Measurements from ENCODE around the gene RPL6. TPM values are rescaled to one million over a fixed set of nuclear protein-coding genes. Genes with fewer than 3 reads are reported as not detected.

The RPL6 gene
- total and polyA plus RNA-seq, 4 donors, result 182 to 610 (median 522) TPM

DNA sequence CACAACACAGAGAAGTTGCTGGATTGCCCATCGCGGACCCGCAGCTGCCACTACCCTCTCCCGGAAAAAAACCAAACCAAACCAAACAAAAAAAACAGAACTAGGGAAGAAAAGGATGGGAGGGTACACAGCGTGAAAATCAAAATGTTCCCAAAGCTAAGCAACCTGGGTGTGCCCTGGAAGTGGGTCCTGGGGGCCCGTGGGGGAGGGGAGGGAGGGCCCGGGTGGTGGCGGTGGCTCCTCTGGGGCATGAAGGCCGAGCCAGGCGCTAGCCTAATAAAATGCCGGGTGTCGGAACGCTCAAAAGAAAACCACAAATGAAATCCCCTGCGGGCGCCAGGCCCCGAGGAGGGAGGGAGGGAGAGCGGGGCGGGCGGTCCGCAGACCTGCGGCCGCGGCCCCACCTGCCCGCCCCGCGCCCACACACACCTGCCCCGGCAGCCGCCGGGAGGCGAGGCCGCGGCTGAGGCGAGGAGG is 28.0 kb downstream of the RPL6 start:
- TF ChIP-seq TAF1 (conservative IDR thresholded peaks at IDR 0.05), result no peak
- TF ChIP-seq YY1 (IDR thresholded peaks at IDR 0.05), result no peak
- no peak for TF ChIP-seq GABPA (IDR thresholded peaks at IDR 0.05 in 1 of 2, conservative IDR thresholded peaks at IDR 0.05 in 1 of 2)
- TF ChIP-seq EGR1 (IDR thresholded peaks at IDR 0.05; ENCODE audit: low read depth in 2 of 2), result no peak
- no peak for TF ChIP-seq FOXA1 (IDR thresholded peaks at IDR 0.05)
- no peak for TF ChIP-seq NR2F2 (IDR thresholded peaks at IDR 0.05)
- TF ChIP-seq, protein P1, sequence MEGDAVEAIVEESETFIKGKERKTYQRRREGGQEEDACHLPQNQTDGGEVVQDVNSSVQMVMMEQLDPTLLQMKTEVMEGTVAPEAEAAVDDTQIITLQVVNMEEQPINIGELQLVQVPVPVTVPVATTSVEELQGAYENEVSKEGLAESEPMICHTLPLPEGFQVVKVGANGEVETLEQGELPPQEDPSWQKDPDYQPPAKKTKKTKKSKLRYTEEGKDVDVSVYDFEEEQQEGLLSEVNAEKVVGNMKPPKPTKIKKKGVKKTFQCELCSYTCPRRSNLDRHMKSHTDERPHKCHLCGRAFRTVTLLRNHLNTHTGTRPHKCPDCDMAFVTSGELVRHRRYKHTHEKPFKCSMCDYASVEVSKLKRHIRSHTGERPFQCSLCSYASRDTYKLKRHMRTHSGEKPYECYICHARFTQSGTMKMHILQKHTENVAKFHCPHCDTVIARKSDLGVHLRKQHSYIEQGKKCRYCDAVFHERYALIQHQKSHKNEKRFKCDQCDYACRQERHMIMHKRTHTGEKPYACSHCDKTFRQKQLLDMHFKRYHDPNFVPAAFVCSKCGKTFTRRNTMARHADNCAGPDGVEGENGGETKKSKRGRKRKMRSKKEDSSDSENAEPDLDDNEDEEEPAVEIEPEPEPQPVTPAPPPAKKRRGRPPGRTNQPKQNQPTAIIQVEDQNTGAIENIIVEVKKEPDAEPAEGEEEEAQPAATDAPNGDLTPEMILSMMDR (IDR thresholded peaks at IDR 0.05; ENCODE audit: low read depth, low read length, missing input control), result no peak
- no peak for TF ChIP-seq HNF4G (IDR thresholded peaks at IDR 0.05)
- no peak for TF ChIP-seq FOXA2 (IDR thresholded peaks at IDR 0.05)
- TF ChIP-seq HNF4A (conservative IDR thresholded peaks at IDR 0.05), result no peak
- no peak for TF ChIP-seq RXRA (IDR thresholded peaks at IDR 0.05)
- TF ChIP-seq RAD21 (IDR thresholded peaks at IDR 0.05), result no peak
- peak overlapping the region in 1 of 2 donors; percentile 38 for H3K9ac ChIP-seq (ENCODE audit: low read depth in 1 of 2, low read length in 2 of 2)
- H3K36me3 ChIP-seq (ENCODE audit: control insufficient read depth in 4 of 4, insufficient read depth in 3 of 4, low read depth in 1 of 4, low read length in 3 of 4), result no peaks in the 10 kb centered on the region
- H3K4me3 ChIP-seq (ENCODE audit: low read depth in 1 of 3, low read length in 3 of 3), result peak overlapping the region; percentile 73 to 87 (median 75)
- H3K4me1 ChIP-seq (ENCODE audit: control insufficient read depth in 4 of 4, insufficient read depth in 4 of 4, low read length in 3 of 4), result peaks cover 7 to 11% (median 7%) of the 10 kb centered on the region in 4 donors
- DNase-seq (ENCODE audit: low spot score), result peak; percentile 65
- H3K27me3 ChIP-seq (ENCODE audit: control insufficient read depth in 4 of 4, insufficient read depth in 4 of 4, low read length in 3 of 4), result no peaks in the 10 kb centered on the region
- H3K27ac ChIP-seq (ENCODE audit: low read depth in 1 of 2, low read length in 2 of 2), result peak overlapping the region in 1 of 2 donors; percentile 66
- no peaks in the 10 kb centered on the region for H3K9me3 ChIP-seq (ENCODE audit: control insufficient read depth in 4 of 4, low read length in 3 of 4)
- 2% methylated on average over 33 of the region's 33 CpGs for WGBS

DNA sequence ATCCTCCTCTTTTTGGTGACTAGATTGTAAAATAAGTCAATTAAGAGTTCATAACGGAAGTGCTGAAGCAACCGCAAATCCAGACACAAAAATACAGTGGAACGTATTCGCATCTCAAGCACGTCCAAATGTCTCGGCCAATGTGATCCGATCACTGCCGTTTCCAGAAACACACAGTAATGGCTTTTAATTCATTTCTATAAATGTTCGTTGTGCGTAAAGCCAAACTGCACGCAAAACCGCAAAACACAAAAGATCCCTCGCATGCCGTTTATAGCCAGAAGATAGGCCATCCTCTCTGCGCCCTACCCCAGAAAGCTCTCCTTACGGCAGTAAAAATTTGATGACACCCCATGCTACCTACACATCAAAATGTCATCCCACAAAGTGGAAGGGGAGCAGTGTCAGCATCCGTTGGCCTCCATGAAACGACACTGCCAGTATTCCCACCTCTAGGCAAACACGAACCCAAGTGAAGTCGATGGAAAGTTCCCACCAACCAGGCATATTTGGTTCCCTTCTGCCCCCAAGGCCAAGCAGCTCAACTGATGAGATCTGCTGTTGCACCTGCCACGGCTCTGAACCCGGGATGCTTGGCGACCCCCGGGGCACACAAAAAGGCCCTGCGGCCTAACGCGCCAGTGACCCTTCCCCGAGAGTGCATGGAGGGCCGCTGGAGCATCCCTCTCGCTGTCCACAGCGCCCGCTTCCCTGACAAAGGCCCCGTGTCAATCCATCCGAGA is 28.6 kb downstream of the RPL6 start:
- WGBS, result 53% methylated on average over 34 of the region's 34 CpGs
- peaks cover 7 to 11% (median 7%) of the 10 kb centered on the region in 4 donors for H3K4me1 ChIP-seq (ENCODE audit: control insufficient read depth in 4 of 4, insufficient read depth in 4 of 4, low read length in 3 of 4)
- peak overlapping the region; percentile 73 to 87 (median 75) for H3K4me3 ChIP-seq (ENCODE audit: low read depth in 1 of 3, low read length in 3 of 3)
- H3K27ac ChIP-seq (ENCODE audit: low read depth in 1 of 2, low read length in 2 of 2), result no peak overlapping the region
- H3K36me3 ChIP-seq (ENCODE audit: control insufficient read depth in 4 of 4, insufficient read depth in 3 of 4, low read depth in 1 of 4, low read length in 3 of 4), result no peaks in the 10 kb centered on the region
- TF ChIP-seq GABPA (IDR thresholded peaks at IDR 0.05 in 1 of 2, conservative IDR thresholded peaks at IDR 0.05 in 1 of 2) (no peak), YY1 (IDR thresholded peaks at IDR 0.05) (no peak), HNF4G (IDR thresholded peaks at IDR 0.05) (no peak), EGR1 (IDR thresholded peaks at IDR 0.05; ENCODE audit: low read depth in 2 of 2) (no peak), RXRA (IDR thresholded peaks at IDR 0.05) (no peak), FOXA2 (IDR thresholded peaks at IDR 0.05) (no peak), FOXA1 (IDR thresholded peaks at IDR 0.05) (no peak), NR2F2 (IDR thresholded peaks at IDR 0.05) (no peak), TAF1 (conservative IDR thresholded peaks at IDR 0.05) (no peak), JUND (IDR thresholded peaks at IDR 0.05) (no peak), HNF4A (conservative IDR thresholded peaks at IDR 0.05) (no peak)
- TF ChIP-seq, protein P1 (IDR thresholded peaks at IDR 0.05; ENCODE audit: low read depth, low read length, missing input control), result no peak
- TF ChIP-seq, protein P2, sequence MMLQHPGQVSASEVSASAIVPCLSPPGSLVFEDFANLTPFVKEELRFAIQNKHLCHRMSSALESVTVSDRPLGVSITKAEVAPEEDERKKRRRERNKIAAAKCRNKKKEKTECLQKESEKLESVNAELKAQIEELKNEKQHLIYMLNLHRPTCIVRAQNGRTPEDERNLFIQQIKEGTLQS (IDR thresholded peaks at IDR 0.05), result no peak
- TF ChIP-seq, protein P3, sequence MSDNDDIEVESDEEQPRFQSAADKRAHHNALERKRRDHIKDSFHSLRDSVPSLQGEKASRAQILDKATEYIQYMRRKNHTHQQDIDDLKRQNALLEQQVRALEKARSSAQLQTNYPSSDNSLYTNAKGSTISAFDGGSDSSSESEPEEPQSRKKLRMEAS (IDR thresholded peaks at IDR 0.05), result no peak
- TF ChIP-seq, protein P4, sequence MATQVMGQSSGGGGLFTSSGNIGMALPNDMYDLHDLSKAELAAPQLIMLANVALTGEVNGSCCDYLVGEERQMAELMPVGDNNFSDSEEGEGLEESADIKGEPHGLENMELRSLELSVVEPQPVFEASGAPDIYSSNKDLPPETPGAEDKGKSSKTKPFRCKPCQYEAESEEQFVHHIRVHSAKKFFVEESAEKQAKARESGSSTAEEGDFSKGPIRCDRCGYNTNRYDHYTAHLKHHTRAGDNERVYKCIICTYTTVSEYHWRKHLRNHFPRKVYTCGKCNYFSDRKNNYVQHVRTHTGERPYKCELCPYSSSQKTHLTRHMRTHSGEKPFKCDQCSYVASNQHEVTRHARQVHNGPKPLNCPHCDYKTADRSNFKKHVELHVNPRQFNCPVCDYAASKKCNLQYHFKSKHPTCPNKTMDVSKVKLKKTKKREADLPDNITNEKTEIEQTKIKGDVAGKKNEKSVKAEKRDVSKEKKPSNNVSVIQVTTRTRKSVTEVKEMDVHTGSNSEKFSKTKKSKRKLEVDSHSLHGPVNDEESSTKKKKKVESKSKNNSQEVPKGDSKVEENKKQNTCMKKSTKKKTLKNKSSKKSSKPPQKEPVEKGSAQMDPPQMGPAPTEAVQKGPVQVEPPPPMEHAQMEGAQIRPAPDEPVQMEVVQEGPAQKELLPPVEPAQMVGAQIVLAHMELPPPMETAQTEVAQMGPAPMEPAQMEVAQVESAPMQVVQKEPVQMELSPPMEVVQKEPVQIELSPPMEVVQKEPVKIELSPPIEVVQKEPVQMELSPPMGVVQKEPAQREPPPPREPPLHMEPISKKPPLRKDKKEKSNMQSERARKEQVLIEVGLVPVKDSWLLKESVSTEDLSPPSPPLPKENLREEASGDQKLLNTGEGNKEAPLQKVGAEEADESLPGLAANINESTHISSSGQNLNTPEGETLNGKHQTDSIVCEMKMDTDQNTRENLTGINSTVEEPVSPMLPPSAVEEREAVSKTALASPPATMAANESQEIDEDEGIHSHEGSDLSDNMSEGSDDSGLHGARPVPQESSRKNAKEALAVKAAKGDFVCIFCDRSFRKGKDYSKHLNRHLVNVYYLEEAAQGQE (IDR thresholded peaks at IDR 0.05), result no peak
- TF ChIP-seq, protein P5, sequence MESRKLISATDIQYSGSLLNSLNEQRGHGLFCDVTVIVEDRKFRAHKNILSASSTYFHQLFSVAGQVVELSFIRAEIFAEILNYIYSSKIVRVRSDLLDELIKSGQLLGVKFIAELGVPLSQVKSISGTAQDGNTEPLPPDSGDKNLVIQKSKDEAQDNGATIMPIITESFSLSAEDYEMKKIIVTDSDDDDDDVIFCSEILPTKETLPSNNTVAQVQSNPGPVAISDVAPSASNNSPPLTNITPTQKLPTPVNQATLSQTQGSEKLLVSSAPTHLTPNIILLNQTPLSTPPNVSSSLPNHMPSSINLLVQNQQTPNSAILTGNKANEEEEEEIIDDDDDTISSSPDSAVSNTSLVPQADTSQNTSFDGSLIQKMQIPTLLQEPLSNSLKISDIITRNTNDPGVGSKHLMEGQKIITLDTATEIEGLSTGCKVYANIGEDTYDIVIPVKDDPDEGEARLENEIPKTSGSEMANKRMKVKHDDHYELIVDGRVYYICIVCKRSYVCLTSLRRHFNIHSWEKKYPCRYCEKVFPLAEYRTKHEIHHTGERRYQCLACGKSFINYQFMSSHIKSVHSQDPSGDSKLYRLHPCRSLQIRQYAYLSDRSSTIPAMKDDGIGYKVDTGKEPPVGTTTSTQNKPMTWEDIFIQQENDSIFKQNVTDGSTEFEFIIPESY (IDR thresholded peaks at IDR 0.05), result no peak
- no peaks in the 10 kb centered on the region for H3K9me3 ChIP-seq (ENCODE audit: control insufficient read depth in 4 of 4, low read length in 3 of 4)
- no peak for DNase-seq (ENCODE audit: low spot score)
- H3K9ac ChIP-seq (ENCODE audit: low read depth in 1 of 2, low read length in 2 of 2), result no peak overlapping the region
- no peaks in the 10 kb centered on the region for H3K27me3 ChIP-seq (ENCODE audit: control insufficient read depth in 4 of 4, insufficient read depth in 4 of 4, low read length in 3 of 4)
